GM23338 (cell line): Measurements from ENCODE around the gene GLP1R.

Experiments
- EZH2phosphoT487 ChIP-seq: fragments of 200-600 bp; sonication (generic); IDR thresholded peaks from one replicate; pipeline ENCODE4 v1.8.1; 2018; ENCODE audit warnings: antibody characterized with exemption; ENCODE audit not compliant: unreplicated experiment
- TF ChIP-seq, protein P1 (sequence below), 2 experiments: fragments of 200-600 bp in 1 of 2; sonication (generic) in 1 of 2; conservative IDR thresholded peaks; 2 replicates each; pipeline versions ENCODE4 v1.5.1 to v1.6.1; 2016 to 2017; ENCODE audit warnings: antibody characterized with exemption in 2 of 2, low read depth in 2 of 2, mild to moderate bottlenecking in 2 of 2, moderate library complexity in 1 of 2
- TF ChIP-seq, protein P2 (sequence below): IDR thresholded peaks from 2 replicates; pipeline ENCODE4 v1.6.1; 2016; ENCODE audit warnings: antibody characterized with exemption

DNA sequence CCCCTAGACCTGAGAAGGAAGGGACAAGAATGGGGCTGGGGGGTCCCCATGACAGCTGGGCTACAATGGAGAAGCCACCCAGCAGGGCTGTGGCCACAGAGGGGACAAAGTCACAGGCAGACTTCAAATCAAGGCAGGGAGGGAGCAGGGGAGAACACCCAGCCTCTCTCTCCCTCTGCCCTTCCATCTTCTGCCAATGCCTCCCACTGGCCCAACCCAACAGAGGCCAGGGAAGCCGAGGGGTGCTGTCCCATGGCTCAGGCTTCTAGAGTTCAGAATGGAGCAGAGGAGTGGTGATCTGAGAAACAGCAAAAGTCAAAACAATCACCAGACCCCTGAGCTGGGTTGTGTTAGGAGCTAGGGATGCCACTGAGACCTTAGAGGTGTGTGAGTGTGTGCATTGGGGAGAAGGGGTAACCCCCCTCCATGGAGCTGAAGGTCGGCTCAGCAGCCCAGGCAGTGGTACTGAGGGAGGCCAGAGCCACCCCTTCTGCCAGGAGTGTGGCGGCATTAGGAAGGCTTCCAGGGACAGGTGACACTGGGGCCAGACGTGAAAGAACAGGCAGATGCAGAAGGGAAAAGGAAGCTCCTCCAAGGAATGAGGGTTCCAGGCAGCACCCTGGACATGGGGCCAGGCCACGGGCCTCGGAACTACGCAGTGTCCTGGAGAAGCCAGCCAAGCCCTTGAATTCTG, 12.0 kb downstream of the GLP1R start:
- TF ChIP-seq, protein P1, sequence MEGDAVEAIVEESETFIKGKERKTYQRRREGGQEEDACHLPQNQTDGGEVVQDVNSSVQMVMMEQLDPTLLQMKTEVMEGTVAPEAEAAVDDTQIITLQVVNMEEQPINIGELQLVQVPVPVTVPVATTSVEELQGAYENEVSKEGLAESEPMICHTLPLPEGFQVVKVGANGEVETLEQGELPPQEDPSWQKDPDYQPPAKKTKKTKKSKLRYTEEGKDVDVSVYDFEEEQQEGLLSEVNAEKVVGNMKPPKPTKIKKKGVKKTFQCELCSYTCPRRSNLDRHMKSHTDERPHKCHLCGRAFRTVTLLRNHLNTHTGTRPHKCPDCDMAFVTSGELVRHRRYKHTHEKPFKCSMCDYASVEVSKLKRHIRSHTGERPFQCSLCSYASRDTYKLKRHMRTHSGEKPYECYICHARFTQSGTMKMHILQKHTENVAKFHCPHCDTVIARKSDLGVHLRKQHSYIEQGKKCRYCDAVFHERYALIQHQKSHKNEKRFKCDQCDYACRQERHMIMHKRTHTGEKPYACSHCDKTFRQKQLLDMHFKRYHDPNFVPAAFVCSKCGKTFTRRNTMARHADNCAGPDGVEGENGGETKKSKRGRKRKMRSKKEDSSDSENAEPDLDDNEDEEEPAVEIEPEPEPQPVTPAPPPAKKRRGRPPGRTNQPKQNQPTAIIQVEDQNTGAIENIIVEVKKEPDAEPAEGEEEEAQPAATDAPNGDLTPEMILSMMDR (conservative IDR thresholded peaks at IDR 0.05; ENCODE audit: low read depth in 2 of 2), result no peak
- no peak for TF ChIP-seq EZH2phosphoT487
- TF ChIP-seq, protein P2, sequence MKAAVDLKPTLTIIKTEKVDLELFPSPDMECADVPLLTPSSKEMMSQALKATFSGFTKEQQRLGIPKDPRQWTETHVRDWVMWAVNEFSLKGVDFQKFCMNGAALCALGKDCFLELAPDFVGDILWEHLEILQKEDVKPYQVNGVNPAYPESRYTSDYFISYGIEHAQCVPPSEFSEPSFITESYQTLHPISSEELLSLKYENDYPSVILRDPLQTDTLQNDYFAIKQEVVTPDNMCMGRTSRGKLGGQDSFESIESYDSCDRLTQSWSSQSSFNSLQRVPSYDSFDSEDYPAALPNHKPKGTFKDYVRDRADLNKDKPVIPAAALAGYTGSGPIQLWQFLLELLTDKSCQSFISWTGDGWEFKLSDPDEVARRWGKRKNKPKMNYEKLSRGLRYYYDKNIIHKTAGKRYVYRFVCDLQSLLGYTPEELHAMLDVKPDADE, result no peak
